LNCaP clone FGC (cell line): ENCODE data around the gene DDX25.
A peak's percentile ranks its signal among the peaks of the same experiment; 100 is the strongest.

ENCODE experiments used
- DNase-seq: peaks from one replicate; pipeline ENCODE4 v3.0.0-alpha.2; 2011; ENCODE audit warnings: low read depth
- H3K4me3 ChIP-seq: 2 replicates; pipeline ENCODE4 v1.5.1; 2011; ENCODE audit warnings: mild to moderate bottlenecking, low read depth, low read length, control low read depth
- CTCF ChIP-seq: IDR thresholded peaks from 2 replicates; pipeline ENCODE4 v1.5.1; 2012; ENCODE audit warnings: mild to moderate bottlenecking; ENCODE audit not compliant: control insufficient read depth, insufficient read depth; ENCODE audit errors: extremely low read depth

The DDX25 gene

GRCh38 chr11:125923633-125924032, 19.3 kb downstream of the DDX25 start:
- no peak overlapping the region for H3K4me3 ChIP-seq
- no peak for DNase-seq
- no peak for TF ChIP-seq CTCF

GRCh38 chr11:125924384-125925007, 20.2 kb downstream of the DDX25 start:
- H3K4me3 ChIP-seq, result no peak overlapping the region
- TF ChIP-seq CTCF, result no peak
- DNase-seq, result no peak

- DNase-seq, result peak; percentile 46
Measured at GRCh38 chr11:125925247-125925740, 21.0 kb downstream of the DDX25 start.

GRCh38 chr11:125925804-125926203, 21.5 kb downstream of the DDX25 start:
- TF ChIP-seq CTCF, result no peak
- no peak for DNase-seq
- no peak overlapping the region for H3K4me3 ChIP-seq

More at GRCh38 chr11:125925247-125925740, 21.0 kb downstream of the DDX25 start:
- TF ChIP-seq CTCF, result 0 out of 2 replicates have a peak, but pooled peaks have one; percentile 3
- no peak overlapping the region for H3K4me3 ChIP-seq

DNA sequence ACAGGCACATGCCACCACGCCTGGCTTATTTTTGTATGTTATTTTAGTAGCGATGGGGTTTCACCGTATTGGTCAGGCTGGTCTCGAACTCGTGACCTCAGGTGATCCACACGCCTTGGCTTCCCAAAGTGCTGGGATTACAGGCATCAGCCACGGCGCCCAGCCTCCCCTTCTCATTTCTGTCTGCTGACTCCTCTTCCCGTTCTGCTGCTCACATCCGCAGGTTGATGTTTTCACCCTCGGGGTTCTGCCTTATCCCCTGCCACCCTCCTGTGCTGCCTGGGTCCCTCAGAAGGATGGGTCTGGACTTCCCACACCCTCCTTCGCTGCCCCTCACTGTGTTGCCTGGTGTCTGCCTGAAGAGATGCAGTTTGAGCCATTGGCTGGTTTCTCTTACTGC, 22.4 kb downstream of the DDX25 start:
- TF ChIP-seq CTCF, result no peak
- no peak for DNase-seq
- H3K4me3 ChIP-seq, result no peak overlapping the region

GRCh38 chr11:125929445-125930075, 25.3 kb downstream of the DDX25 start:
- H3K4me3 ChIP-seq, result no peak overlapping the region
- no peak for DNase-seq
- TF ChIP-seq CTCF, result no peak
